Body of pancreas (tissue), 4 donors: ENCODE data around the gene CNTNAP2. TPM values are rescaled to one million over a fixed set of nuclear protein-coding genes. Genes with fewer than 3 reads are reported as not detected.

ENCODE experiments used
- ATAC-seq: fragments of 150-250 bp; one replicate; pipeline ENCODE4 v1.9.1; 2016
- DNase-seq, 4 donors: peaks; one replicate each; pipeline ENCODE4 v3.0.0-alpha.2; 2019
- H3K27ac ChIP-seq, 4 donors: fragments of 200-600 bp; sonication (generic); 1 replicate in 3 of 4; 2 replicates in 1 of 4; pipeline versions ENCODE4 v1.5.1 to v1.6.1; 2016 to 2019; ENCODE audit warnings: mild to moderate bottlenecking in 1 of 4, mixed read lengths in 1 of 4, moderate library complexity in 1 of 4
- H3K27me3 ChIP-seq, 2 donors: fragments of 200-600 bp; sonication (generic); one replicate each; pipeline ENCODE4 v1.6.0; 2016; ENCODE audit warnings: mild to moderate bottlenecking in 1 of 2
- H3K36me3 ChIP-seq, 2 donors: fragments of 200-600 bp; sonication (generic); replicated peaks in 1 of 2; 2 replicates each; pipeline ENCODE4 v1.5.1; 2016; ENCODE audit warnings: low read depth in 2 of 2; ENCODE audit not compliant: insufficient read depth in 1 of 2
- H3K4me1 ChIP-seq: fragments of 200-600 bp; sonication (generic); one replicate; pipeline ENCODE4 v1.6.0; 2016
- H3K4me3 ChIP-seq, 2 donors: fragments of 200-600 bp; sonication (generic); 1 replicate in 1 of 2; 2 replicates in 1 of 2; pipeline ENCODE4 v1.5.1; 2016 to 2019
- H3K9me3 ChIP-seq, 3 donors: fragments of 200-600 bp; sonication (generic); 1 replicate in 2 of 3; 2 replicates in 1 of 3; pipeline ENCODE4 v1.5.1; 2016
- CTCF ChIP-seq, 7 experiments: fragments of 450-650 bp in 4 of 7; fragments of 200-600 bp in 3 of 7; sonication (generic) in 3 of 7; IDR thresholded peaks; one replicate each; pipeline ENCODE4 v1.5.1; 2016 to 2019; ENCODE audit warnings: antibody characterized with exemption in 7 of 7
- POLR2A ChIP-seq, 3 donors: fragments of 450-650 bp; IDR thresholded peaks; one replicate each; pipeline ENCODE4 v1.6.1; 2016; ENCODE audit warnings: antibody characterized with exemption in 3 of 3, mild to moderate bottlenecking in 2 of 3
- WGBS, 2 donors: methylation state at CpG; one replicate each; pipeline ENCODE4 v1.1.5; 2017; 5-methylcytosine and 5-hydroxymethylcytosine counted together
- intact Hi-C: fragments of 100-400 bp; cut with DNase I; formaldehyde crosslinking; loops from one replicate; pipeline ENCODE4 v1.15.1; 2023
- total RNA-seq, 2 donors: library from RNA; depleted of rRNA; stranded (reverse); fragments of >200 nt; gene quantifications; one replicate each; pipeline ENCODE4 v1.1.0, GENCODE V29; 2016

The CNTNAP2 gene
- total RNA-seq, 2 donors from 2014 or later, result 1.0 TPM; not detected in 1

- no peak for DNase-seq
- Histone ChIP-seq H3K27ac (no peak overlapping the region), H3K36me3 (no peaks in the 10 kb centered on the region), H3K27me3 (no peaks in the 10 kb centered on the region), H3K4me3 (no peak overlapping the region), H3K4me1 (no peaks in the 10 kb centered on the region), H3K9me3 (no peaks in the 10 kb centered on the region)
- no peak for ATAC-seq
- intact Hi-C loops, result no loop called here
- TF ChIP-seq POLR2A (IDR thresholded peaks at IDR 0.05) (no peak), CTCF (IDR thresholded peaks at IDR 0.05) (no peak)
- WGBS, 2 donors, result 61 to 62% methylated on average over 8 of the region's 8 CpGs
Observed at GRCh38 chr7:147412782-147413556, 1296.4 kb downstream of the CNTNAP2 start.

- no peak overlapping the region for H3K27ac ChIP-seq
- TF ChIP-seq CTCF (IDR thresholded peaks at IDR 0.05) (no peak), POLR2A (IDR thresholded peaks at IDR 0.05) (no peak)
- ATAC-seq, result no peak
Observed at GRCh38 chr7:147413557-147413870, 1296.9 kb downstream of the CNTNAP2 start.

GRCh38 chr7:147415991-147416390, 1299.4 kb downstream of the CNTNAP2 start:
- H3K27me3 ChIP-seq, result no peaks in the 10 kb centered on the region
- TF ChIP-seq POLR2A (IDR thresholded peaks at IDR 0.05) (no peak), CTCF (IDR thresholded peaks at IDR 0.05) (no peak)
- no peak for ATAC-seq
- DNase-seq, result no peak
- H3K4me3 ChIP-seq, result no peak overlapping the region
- H3K27ac ChIP-seq, result no peak overlapping the region
- H3K9me3 ChIP-seq, result no peaks in the 10 kb centered on the region
- no peaks in the 10 kb centered on the region for H3K4me1 ChIP-seq
- no peaks in the 10 kb centered on the region for H3K36me3 ChIP-seq
- 43 to 81% methylated on average over 1 of the region's 1 CpG for WGBS, 2 donors
- intact Hi-C loops, result no loop called here

More at GRCh38 chr7:147413557-147413870, 1296.9 kb downstream of the CNTNAP2 start:
- Histone ChIP-seq H3K4me1 (no peaks in the 10 kb centered on the region), H3K9me3 (no peaks in the 10 kb centered on the region), H3K4me3 (no peak overlapping the region), H3K36me3 (no peaks in the 10 kb centered on the region), H3K27me3 (no peaks in the 10 kb centered on the region)
- no peak for DNase-seq
- intact Hi-C loops, result no loop called here

- no peaks in the 10 kb centered on the region for H3K4me1 ChIP-seq
- 60 to 71% methylated on average over 3 of the region's 3 CpGs for WGBS, 2 donors
- DNase-seq (no peak), ATAC-seq (no peak)
- H3K4me3 ChIP-seq, result no peak overlapping the region
- H3K36me3 ChIP-seq, result no peaks in the 10 kb centered on the region
- H3K27ac ChIP-seq, result no peak overlapping the region
- H3K27me3 ChIP-seq, result no peaks in the 10 kb centered on the region
- no peaks in the 10 kb centered on the region for H3K9me3 ChIP-seq
- intact Hi-C loops, result no loop called here
- no peak for TF ChIP-seq POLR2A (IDR thresholded peaks at IDR 0.05)
- TF ChIP-seq CTCF (IDR thresholded peaks at IDR 0.05), result no peak
Observed at GRCh38 chr7:147418966-147419365, 1302.4 kb downstream of the CNTNAP2 start.

- Histone ChIP-seq H3K4me1 (no peaks in the 10 kb centered on the region), H3K36me3 (no peaks in the 10 kb centered on the region), H3K9me3 (no peaks in the 10 kb centered on the region), H3K27ac (no peak overlapping the region), H3K27me3 (no peaks in the 10 kb centered on the region), H3K4me3 (no peak overlapping the region)
- WGBS, 2 donors, result 92 to 100% methylated on average over 1 of the region's 1 CpG
- intact Hi-C loops, result no loop called here
- no peak for ATAC-seq
- TF ChIP-seq CTCF (IDR thresholded peaks at IDR 0.05) (no peak), POLR2A (IDR thresholded peaks at IDR 0.05) (no peak)
- no peak for DNase-seq
Observed at GRCh38 chr7:147423875-147424274, 1307.3 kb downstream of the CNTNAP2 start.
